A673 (cell line): ENCODE measurements around the gene NR2F1. TPM values are rescaled to one million over a fixed set of nuclear protein-coding genes. Genes with fewer than 3 reads are reported as not detected.

Experiments
- BruUV-seq: library from RNA; stranded (reverse); fragments of 400-500 nt; replicated peaks from 2 replicates; lab custom pipeline; 2021; lab: Mats Ljungman, UMichigan
- CTCF ChIA-PET: fragments of 300-600 bp; sonication (Branson Sonifier 250); formaldehyde crosslinking; loops from one replicate; lab custom pipeline; 2022; ENCODE audit warnings: antibody characterized with exemption; lab: Charles Lee
- POLR2A ChIA-PET: fragments of 300-600 bp; sonication (Branson Sonifier 250); formaldehyde crosslinking; loops from one replicate; lab custom pipeline; 2022; ENCODE audit warnings: antibody characterized with exemption; ENCODE audit not compliant: low non-redundant PET; lab: Charles Lee
- DNase-seq: peaks from one replicate; pipeline ENCODE4 v3.0.0-alpha.2; 2015; ENCODE audit warnings: low spot score
- H3K27ac ChIP-seq: fragments of 200-600 bp; sonication (generic); 2 replicates; pipeline ENCODE4 v1.5.1; 2016; ENCODE audit warnings: mixed run types, low read depth, mild to moderate bottlenecking, mixed read lengths, antibody characterized with exemption, low read length; ENCODE audit not compliant: poor library complexity, severe bottlenecking
- H3K27me3 ChIP-seq: fragments of 200-600 bp; sonication (generic); replicated peaks from 2 replicates; pipeline ENCODE4 v1.6.1; 2017; ENCODE audit warnings: mixed run types, low read depth, mild to moderate bottlenecking, mixed read lengths, antibody characterized with exemption, low read length; ENCODE audit not compliant: insufficient read depth, poor library complexity
- H3K36me3 ChIP-seq: fragments of 200-600 bp; sonication (generic); 2 replicates; pipeline ENCODE4 v1.6.1; 2016; ENCODE audit warnings: mixed run types, mild to moderate bottlenecking, mixed read lengths, antibody characterized with exemption, low read length; ENCODE audit not compliant: insufficient read depth, poor library complexity, severe bottlenecking
- H3K4me1 ChIP-seq: fragments of 200-600 bp; sonication (generic); 2 replicates; pipeline ENCODE4 v1.6.1; 2017; ENCODE audit warnings: mixed run types, mild to moderate bottlenecking, mixed read lengths, antibody characterized with exemption, low read length; ENCODE audit not compliant: insufficient read depth, poor library complexity, severe bottlenecking
- H3K4me3 ChIP-seq: fragments of 200-600 bp; sonication (generic); 2 replicates; pipeline ENCODE4 v1.5.1; 2016; ENCODE audit warnings: low read depth, mixed run types, mild to moderate bottlenecking, mixed read lengths, low read length; ENCODE audit not compliant: poor library complexity, severe bottlenecking
- H3K9me3 ChIP-seq: fragments of 200-600 bp; sonication (generic); 2 replicates; pipeline ENCODE4 v1.6.1; 2016; ENCODE audit warnings: mixed run types, low read depth, mild to moderate bottlenecking, mixed read lengths, antibody characterized with exemption, low read length; ENCODE audit not compliant: poor library complexity, severe bottlenecking
- EZH2 ChIP-seq: fragments of 200-600 bp; sonication (generic); IDR thresholded peaks from 2 replicates; pipeline ENCODE4 v1.6.1; 2017; ENCODE audit warnings: borderline replicate concordance, low read depth, mild to moderate bottlenecking, mixed read lengths, antibody characterized with exemption, low read length; ENCODE audit not compliant: poor library complexity, severe bottlenecking
- intact Hi-C: fragments of 100-400 bp; cut with micrococcal nuclease; formaldehyde crosslinking; loops from one replicate; pipeline ENCODE4 v1.10.0; 2022; ENCODE audit not compliant: unreplicated experiment
- total RNA-seq: library from RNA; stranded (reverse); gene quantifications from 2 replicates; pipeline ENCODE4 v1.2.3, GENCODE V29; 2021
- TF ChIP-seq, protein P1 (sequence below): fragments of 300-800, 200-600 bp; sonication (generic); conservative IDR thresholded peaks from 2 replicates; pipeline ENCODE4 v1.5.1; 2017; ENCODE audit warnings: low read depth, mild to moderate bottlenecking, antibody characterized with exemption, low read length, moderate library complexity, mixed read lengths

The NR2F1 gene
- total RNA-seq, 1 experiment from 2014 or later = 3.0 TPM

DNA sequence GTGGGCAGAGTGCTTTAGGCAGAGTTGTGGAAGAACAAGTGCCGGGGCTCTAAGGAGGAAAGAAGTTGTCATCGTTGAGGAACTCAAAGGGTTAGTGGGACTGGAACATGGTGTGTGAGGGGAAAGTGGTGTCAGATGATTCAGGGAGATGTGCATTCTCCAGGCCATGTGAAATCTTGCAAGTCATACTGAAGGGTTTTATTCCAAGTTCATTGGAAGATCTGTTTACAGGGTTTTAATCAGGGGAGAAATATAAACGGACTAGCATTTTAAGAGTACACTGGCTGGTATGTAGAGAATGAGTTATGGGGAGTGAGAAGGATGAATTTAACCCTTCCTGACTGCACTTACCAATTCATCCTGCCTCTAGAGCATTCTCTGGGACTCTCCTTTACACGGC is 49.3 kb downstream of the NR2F1 start:
- H3K9me3 ChIP-seq = no peaks in the 10 kb centered on the region

DNA sequence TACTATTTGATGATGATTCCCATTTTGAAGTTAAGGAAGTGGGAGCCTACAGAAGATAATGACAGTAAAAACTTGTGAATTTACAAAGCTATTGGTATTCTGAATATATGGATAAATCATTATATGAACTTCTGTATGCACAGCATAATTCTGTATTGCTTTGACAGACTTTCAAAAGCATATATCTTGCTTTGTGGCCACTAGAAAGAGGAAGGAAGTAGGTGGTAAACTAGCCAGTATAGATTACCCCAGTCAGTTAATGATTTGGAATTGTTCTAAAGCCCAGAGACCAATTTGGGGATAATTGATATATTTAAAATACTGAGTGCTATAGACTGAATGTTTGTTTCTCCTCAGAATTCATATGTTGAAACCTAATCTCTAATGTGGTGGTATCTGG is 53.0 kb downstream of the NR2F1 start:
- H3K36me3 ChIP-seq = no peaks in the 10 kb centered on the region

More for the DNA sequence above, 49.3 kb downstream of the NR2F1 start:
- CTCF ChIA-PET = no interaction called here
- Histone ChIP-seq H3K36me3 (no peaks in the 10 kb centered on the region), H3K27me3 (no peaks in the 10 kb centered on the region), H3K4me1 (no peaks in the 10 kb centered on the region), H3K4me3 (no peak overlapping the region), H3K27ac (no peak overlapping the region)
- BruUV-seq = no TSS peak
- no peak for TF ChIP-seq EZH2
- TF ChIP-seq, protein P1, sequence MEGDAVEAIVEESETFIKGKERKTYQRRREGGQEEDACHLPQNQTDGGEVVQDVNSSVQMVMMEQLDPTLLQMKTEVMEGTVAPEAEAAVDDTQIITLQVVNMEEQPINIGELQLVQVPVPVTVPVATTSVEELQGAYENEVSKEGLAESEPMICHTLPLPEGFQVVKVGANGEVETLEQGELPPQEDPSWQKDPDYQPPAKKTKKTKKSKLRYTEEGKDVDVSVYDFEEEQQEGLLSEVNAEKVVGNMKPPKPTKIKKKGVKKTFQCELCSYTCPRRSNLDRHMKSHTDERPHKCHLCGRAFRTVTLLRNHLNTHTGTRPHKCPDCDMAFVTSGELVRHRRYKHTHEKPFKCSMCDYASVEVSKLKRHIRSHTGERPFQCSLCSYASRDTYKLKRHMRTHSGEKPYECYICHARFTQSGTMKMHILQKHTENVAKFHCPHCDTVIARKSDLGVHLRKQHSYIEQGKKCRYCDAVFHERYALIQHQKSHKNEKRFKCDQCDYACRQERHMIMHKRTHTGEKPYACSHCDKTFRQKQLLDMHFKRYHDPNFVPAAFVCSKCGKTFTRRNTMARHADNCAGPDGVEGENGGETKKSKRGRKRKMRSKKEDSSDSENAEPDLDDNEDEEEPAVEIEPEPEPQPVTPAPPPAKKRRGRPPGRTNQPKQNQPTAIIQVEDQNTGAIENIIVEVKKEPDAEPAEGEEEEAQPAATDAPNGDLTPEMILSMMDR = no peak
- no peak for DNase-seq
- POLR2A ChIA-PET = no interaction called here
- intact Hi-C loops = no loop called here

DNA sequence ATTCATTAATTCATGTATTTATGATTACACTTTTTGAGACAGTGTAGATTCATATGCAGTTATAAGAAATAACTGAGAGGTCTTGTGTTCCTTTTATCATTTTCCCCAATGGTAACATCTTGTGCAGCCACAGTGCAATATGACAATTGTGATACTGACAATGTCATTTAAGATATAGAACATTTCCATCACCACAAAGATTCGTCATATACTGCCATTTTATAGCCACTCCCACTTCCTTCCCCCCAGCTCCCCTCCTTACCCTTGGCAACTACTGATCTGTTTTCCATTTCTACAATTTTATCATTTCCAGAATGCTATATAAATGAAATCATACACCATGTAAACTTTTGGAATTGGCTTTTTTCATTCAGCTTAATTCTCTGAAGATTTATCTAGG is 53.8 kb downstream of the NR2F1 start:
- no peak for DNase-seq
- CTCF ChIA-PET = no interaction called here
- TF ChIP-seq, protein P1 = no peak
- TF ChIP-seq EZH2 = no peak
- H3K27ac ChIP-seq = no peak overlapping the region
- H3K36me3 ChIP-seq = no peaks in the 10 kb centered on the region
- H3K9me3 ChIP-seq = no peaks in the 10 kb centered on the region
- H3K27me3 ChIP-seq = no peaks in the 10 kb centered on the region
- no TSS peak for BruUV-seq
- POLR2A ChIA-PET = no interaction called here
- intact Hi-C loops = no loop called here
- no peaks in the 10 kb centered on the region for H3K4me1 ChIP-seq
- H3K4me3 ChIP-seq = no peak overlapping the region

More for the DNA sequence above, 53.0 kb downstream of the NR2F1 start:
- Histone ChIP-seq H3K9me3 (no peaks in the 10 kb centered on the region), H3K4me1 (no peaks in the 10 kb centered on the region), H3K27ac (no peak overlapping the region), H3K27me3 (no peaks in the 10 kb centered on the region), H3K4me3 (no peak overlapping the region)
- DNase-seq = no peak
- BruUV-seq = no TSS peak
- POLR2A ChIA-PET = no interaction called here
- no peak for TF ChIP-seq EZH2
- TF ChIP-seq, protein P1 = no peak
- CTCF ChIA-PET = no interaction called here
- intact Hi-C loops = no loop called here
